Tibial nerve (tissue), 4 donors: ENCODE measurements around the gene ZNRF1.

Source experiments
- EP300 ChIP-seq, 2 donors: sonication (generic); formaldehyde crosslinking; IDR thresholded peaks; one replicate each; pipeline ENCODE4 v1.6.1; 2017; ENCODE audit warnings: antibody characterized with exemption in 2 of 2, mild to moderate bottlenecking in 1 of 2
- POLR2A ChIP-seq, 2 donors: fragments of 450-650 bp; IDR thresholded peaks; one replicate each; pipeline ENCODE4 v1.6.1; 2017; ENCODE audit warnings: antibody characterized with exemption in 2 of 2, mild to moderate bottlenecking in 2 of 2, moderate library complexity in 2 of 2
- TF ChIP-seq, protein P1 (sequence below), 5 experiments: fragments of 200-600 bp in 3 of 5; fragments of 450-650 bp in 2 of 5; sonication (generic) in 3 of 5; IDR thresholded peaks; one replicate each; pipeline ENCODE4 v1.5.1; 2016 to 2019; ENCODE audit warnings: antibody characterized with exemption in 5 of 5, mild to moderate bottlenecking in 3 of 5, moderate library complexity in 2 of 5

DNA sequence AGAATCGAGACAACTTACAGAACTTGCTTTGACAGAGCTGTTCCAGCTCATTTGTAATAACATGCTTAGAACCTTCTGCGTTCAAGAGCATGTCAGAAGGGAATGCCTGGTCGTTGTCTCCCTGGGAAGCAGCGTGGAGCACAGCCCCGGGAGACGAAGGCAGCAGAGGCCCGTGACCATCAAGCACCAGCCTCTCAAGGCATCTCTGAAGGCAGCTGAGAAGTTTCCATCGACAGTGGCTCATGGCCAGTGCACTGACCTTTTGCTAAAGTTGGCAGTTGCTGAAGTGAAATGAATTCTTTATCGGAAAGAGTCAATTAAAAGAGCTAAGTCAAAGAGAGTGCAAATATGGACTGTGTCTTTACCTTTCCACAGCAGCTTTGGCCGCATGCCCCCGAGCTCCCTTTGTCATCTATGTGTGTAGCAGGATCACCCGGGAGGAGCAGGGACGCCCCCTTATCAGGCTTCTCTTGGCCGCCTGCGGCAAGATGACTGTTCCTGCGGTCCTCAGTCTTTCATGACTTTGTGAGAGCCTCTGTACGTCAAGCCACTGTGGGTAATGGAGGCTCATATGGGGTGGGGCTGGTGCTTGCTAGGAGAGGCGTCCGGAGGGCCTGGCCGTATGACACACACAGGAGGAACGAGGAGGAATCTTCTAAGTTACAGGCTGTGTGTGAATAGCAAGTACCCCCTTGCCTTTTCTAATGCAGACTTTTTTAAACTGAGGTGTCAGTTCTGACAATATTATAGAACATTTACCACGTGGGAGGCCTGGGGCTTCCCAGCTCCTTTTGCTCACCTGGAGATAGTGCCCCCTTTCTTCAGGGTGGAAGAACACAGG lies 63.5 kb downstream of the ZNRF1 start:
- no peak for TF ChIP-seq POLR2A (IDR thresholded peaks at IDR 0.05)
- TF ChIP-seq, protein P1, sequence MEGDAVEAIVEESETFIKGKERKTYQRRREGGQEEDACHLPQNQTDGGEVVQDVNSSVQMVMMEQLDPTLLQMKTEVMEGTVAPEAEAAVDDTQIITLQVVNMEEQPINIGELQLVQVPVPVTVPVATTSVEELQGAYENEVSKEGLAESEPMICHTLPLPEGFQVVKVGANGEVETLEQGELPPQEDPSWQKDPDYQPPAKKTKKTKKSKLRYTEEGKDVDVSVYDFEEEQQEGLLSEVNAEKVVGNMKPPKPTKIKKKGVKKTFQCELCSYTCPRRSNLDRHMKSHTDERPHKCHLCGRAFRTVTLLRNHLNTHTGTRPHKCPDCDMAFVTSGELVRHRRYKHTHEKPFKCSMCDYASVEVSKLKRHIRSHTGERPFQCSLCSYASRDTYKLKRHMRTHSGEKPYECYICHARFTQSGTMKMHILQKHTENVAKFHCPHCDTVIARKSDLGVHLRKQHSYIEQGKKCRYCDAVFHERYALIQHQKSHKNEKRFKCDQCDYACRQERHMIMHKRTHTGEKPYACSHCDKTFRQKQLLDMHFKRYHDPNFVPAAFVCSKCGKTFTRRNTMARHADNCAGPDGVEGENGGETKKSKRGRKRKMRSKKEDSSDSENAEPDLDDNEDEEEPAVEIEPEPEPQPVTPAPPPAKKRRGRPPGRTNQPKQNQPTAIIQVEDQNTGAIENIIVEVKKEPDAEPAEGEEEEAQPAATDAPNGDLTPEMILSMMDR (IDR thresholded peaks at IDR 0.05) = no peak
- TF ChIP-seq EP300 (IDR thresholded peaks at IDR 0.05) = no peak
